MV-4-11 (cell line): ENCODE measurements around the gene LPAR3.

Experiments used
- DNase-seq: peaks from one replicate; lab custom pipeline; 2025; lab: John Stamatoyannopoulos, UW

LPAR3 gene

DNA sequence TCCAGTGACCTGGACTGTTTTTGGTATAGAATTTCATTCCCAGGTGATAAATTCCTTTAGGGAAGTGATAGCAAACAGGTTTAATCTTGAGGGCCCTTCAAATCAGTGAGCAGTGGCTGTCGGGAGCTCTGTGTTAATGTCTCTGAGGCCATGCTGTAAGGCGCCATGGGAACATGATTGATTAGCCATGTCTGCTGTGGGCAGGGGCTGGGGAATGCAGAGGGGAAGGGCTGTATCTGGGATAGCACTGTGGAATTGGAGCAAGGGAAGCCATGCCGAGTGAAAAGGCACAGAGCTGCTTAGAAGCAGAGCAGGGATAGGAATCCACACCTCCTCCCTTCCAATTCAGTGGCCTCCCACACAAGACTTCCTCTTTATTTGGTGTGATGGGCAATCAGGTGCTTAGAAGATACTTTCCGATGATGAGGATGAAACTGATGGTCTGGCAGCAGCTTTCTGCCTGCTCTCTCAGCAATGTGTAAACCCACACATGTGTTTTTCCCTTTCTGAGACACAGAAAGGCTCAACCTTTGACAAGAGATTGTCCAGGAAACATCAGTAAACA, 119.0 kb downstream of the LPAR3 start:
- DNase-seq: no peak

DNA sequence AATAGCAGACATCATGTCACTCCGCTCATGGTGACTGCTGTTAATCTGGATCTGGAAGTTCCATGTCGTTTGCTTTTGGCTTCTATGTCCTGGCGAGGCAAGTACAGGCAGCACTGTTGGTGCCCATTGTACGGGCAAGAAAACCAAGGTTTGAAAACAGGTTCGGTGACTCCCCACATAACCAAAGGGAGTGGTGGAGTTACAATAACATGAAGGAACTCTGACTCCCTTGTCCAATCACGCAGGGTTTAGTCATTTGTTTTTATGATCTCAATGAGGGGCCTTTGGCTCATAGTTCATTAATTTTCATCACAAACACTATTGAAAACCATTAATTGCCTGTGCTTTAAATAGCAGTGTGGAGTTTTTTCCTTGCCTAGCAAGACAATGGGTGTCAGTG, 119.8 kb downstream of the LPAR3 start:
- DNase-seq: no peak

GRCh38 chr1:84772428-84772943, 120.5 kb downstream of the LPAR3 start:
- DNase-seq: peak; percentile 57

DNA sequence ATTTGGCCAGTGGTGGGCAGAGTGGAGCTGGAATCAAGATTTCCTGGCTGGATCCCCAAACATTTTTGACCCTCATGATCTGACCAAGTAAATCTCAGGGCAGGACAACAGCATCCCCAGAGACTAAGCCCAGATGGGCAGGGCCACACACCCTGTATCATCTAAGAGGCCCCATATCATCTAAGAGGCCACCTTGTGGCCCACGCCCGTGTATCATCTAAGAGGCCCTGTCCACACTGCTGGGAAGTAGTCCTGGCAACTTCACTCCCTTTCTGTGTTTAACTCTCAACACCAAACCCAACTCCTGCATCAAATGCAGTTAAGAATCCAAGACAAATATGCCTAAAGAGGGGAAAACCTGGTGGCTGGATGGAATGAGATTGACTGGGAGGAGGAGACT, 121.1 kb downstream of the LPAR3 start:
- no peak for DNase-seq

DNA sequence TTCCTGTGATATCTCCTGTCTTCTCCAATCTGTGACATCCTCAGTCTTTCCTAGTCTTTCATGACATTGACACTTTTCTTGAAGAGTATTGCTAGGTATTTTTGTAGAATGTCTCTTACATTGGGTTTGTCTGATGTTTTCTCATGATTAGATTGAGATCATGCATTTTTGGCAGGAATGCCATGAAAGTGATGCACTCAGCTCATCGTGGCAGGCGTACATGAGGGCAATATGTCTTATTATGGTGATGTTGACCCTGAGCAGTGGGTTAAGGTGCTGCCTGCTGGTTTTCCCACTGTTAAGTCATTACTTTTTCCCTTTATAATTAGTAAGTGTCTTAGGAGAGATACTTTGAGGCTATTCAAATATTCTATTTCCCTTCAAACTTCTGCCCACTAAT, 122.5 kb downstream of the LPAR3 start:
- no peak for DNase-seq

DNA sequence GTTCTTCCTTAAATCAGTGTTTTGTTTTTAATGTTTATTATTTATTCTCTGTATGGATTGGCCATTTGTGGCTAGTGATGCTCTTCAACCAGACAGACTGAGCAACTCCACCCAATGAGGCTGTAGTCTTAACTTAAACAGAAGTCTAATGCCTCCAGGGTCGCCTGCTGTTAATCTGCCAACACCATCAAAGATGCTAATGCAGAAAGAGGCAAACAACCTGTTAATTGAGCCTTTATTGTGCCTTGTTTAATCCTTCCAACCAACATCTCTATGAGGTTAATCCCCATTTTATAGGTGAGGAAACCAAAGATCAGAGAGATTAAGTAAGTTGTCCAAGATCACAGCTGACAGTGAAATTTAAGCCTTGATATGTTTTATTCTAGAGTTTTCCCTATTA, 123.4 kb downstream of the LPAR3 start:
- DNase-seq: no peak

- no peak for DNase-seq
These were observed 124.4 kb downstream of the LPAR3 start for GRCh38 chr1:84768634-84769033.

- no peak for DNase-seq
These were observed 128.9 kb downstream of the LPAR3 start for GRCh38 chr1:84763912-84764680.

DNA sequence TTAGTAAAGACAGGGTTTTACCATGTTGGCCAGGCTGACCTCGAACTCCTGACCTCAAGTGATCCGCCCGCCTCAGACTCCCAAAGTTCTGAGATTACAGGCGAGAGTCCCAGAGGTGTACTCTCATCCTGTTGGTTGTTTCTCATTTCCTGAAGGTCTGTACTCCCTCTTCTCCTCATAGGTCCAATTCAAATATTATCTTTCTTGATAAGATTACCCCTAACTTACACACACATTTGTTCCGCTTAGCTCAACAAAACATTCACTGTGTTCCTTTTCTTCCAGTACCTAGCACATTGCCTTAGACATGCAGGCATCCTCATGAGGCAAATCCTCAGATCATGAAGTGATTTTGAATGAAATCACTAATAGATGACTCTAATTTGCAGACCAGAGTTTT, 130.3 kb downstream of the LPAR3 start:
- DNase-seq: no peak
